NT2/D1 (cell line): ENCODE results near the gene USP31.

Experiments used
- DNase-seq: peaks from one replicate; pipeline ENCODE4 v3.0.0-alpha.2; 2011; ENCODE audit warnings: low read depth, low spot score
- H3K27me3 ChIP-seq: 2 replicates; pipeline ENCODE4 v1.6.0; 2011; ENCODE audit warnings: mild to moderate bottlenecking; ENCODE audit not compliant: insufficient read length, insufficient read depth
- H3K36me3 ChIP-seq: 2 replicates; pipeline ENCODE4 v1.6.1; 2011; ENCODE audit warnings: mild to moderate bottlenecking, low read length, mixed read lengths; ENCODE audit not compliant: insufficient read depth, insufficient read length
- H3K4me1 ChIP-seq: 2 replicates; pipeline ENCODE4 v1.5.1; 2011; ENCODE audit not compliant: insufficient read depth, insufficient read length
- H3K4me3 ChIP-seq: 2 replicates; pipeline ENCODE4 v1.5.1; 2011; ENCODE audit warnings: low read depth; ENCODE audit not compliant: insufficient read length
- H3K9ac ChIP-seq: 2 replicates; pipeline ENCODE4 v1.6.0; 2011; ENCODE audit warnings: low read depth; ENCODE audit not compliant: insufficient read length
- H3K9me3 ChIP-seq: 2 replicates; pipeline ENCODE4 v1.5.1; 2011; ENCODE audit warnings: mild to moderate bottlenecking, low read length; ENCODE audit not compliant: insufficient read depth
- SUZ12 ChIP-seq: IDR thresholded peaks from 2 replicates; pipeline ENCODE4 v1.6.1; 2011; ENCODE audit not compliant: insufficient read length, insufficient read depth; ENCODE audit errors: extremely low read depth
- YY1 ChIP-seq: IDR thresholded peaks from 2 replicates; pipeline ENCODE4 v1.6.1; 2011; ENCODE audit not compliant: insufficient read length, insufficient read depth
- ZNF274 ChIP-seq: IDR thresholded peaks from 2 replicates; pipeline ENCODE4 v1.6.1; 2011; ENCODE audit warnings: mild to moderate bottlenecking, low read depth, low read length

USP31 gene

DNA sequence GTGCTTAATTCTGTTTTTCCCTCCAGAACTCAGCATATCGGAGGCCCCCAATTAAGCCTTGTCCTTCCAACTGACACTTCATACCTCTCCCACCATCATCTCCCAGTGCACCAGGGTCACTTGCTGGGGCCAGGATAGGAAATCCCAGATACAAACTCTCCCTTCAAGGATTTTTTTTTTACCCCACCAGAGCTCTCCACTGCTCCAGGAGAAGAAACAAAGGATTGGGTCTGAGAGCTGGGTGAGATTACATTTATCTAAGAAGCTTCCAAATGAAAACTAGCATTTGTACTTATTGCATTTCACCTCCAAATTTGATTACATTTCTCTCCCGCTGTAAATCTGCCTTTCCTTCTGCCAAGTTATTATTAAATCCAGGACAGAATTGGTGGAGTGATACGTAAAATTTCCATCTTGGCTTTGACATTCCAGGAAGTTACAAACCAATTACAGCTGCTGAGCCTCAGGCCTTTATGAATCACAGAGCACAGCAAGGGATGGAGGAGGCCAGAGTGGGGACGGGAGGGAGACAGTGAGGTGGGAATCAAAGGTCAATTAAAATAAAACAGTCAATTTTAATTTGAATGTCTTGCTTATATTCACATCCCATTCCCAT is 123.5 kb downstream of the USP31 start:
- no peak for DNase-seq

DNA sequence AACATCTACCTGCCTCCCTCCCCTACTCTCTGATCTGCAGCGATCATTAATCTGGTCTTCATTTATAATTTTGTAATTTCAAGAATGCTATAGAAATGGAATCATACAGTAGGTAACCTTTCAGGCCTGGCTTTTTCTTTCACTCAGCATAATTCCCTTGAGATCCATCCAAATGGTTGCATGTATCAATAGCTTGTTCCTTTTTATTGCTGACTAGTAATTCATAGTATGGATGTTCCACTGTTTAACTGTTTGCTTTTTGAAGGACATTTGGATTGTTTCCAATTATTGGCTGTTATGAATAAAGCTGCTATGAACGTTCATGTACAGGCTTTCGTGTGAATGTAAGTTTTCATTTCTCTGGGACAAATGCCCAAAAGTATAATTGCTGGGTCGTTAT is 125.2 kb downstream of the USP31 start:
- TF ChIP-seq ZNF274: no peak
- no peak for TF ChIP-seq YY1
- TF ChIP-seq SUZ12: no peak
- Histone ChIP-seq H3K4me1 (no peaks in the 10 kb centered on the region), H3K4me3 (no peak overlapping the region), H3K9me3 (no peaks in the 10 kb centered on the region), H3K9ac (no peak overlapping the region), H3K27me3 (no peaks in the 10 kb centered on the region), H3K36me3 (no peaks in the 10 kb centered on the region)
- DNase-seq: no peak

More for the DNA sequence above, 123.5 kb downstream of the USP31 start:
- H3K4me1 ChIP-seq: no peaks in the 10 kb centered on the region
- TF ChIP-seq YY1 (no peak), SUZ12 (no peak), ZNF274 (no peak)
- no peaks in the 10 kb centered on the region for H3K9me3 ChIP-seq
- H3K4me3 ChIP-seq: no peak overlapping the region
- H3K27me3 ChIP-seq: no peaks in the 10 kb centered on the region
- H3K36me3 ChIP-seq: no peaks in the 10 kb centered on the region
- H3K9ac ChIP-seq: no peak overlapping the region

DNA sequence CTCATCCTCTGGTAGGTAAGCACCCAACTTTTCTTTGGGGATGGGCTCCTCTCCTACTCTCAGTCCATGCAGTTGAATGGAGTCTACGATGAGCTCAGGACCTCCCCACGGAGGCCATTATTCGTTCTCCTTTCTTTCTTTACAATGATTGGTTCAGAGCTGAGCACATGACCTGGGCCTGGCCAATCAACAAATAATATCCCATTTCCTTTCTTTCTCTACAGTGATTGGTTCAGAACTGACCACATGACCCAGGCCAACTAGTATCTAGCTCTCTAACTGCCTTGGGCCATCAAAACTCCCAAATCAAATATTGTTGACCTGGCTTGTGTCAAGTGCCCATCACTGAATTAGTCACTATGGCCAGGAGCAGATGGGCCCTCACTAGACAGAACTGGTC is 129.2 kb downstream of the USP31 start:
- TF ChIP-seq ZNF274 (no peak), YY1 (no peak), SUZ12 (no peak)
- no peak overlapping the region for H3K9ac ChIP-seq
- no peak overlapping the region for H3K4me3 ChIP-seq
- no peaks in the 10 kb centered on the region for H3K36me3 ChIP-seq
- no peaks in the 10 kb centered on the region for H3K4me1 ChIP-seq
- H3K27me3 ChIP-seq: no peaks in the 10 kb centered on the region
- no peaks in the 10 kb centered on the region for H3K9me3 ChIP-seq
- DNase-seq: no peak

DNA sequence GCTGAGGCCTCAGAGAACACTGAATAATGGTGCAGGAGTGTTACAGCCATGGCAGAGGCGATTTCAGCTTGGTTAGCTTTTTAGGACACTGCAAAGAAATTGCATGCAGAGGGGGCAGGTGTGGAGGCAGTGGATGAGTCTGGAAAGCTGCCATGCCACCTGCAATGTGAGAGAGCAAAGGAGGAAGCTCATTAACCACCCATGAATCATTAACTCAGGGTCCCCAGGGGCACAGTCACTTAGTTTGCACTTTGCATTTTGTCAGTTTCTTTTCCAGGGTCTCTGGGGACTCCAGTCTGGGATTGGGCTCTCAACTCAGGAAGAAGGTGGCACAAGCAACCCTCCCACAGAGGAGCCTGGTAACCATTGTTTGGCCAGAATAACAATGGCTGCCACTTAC is 132.9 kb downstream of the USP31 start:
- no peak for TF ChIP-seq SUZ12
- no peak for TF ChIP-seq YY1
- TF ChIP-seq ZNF274: no peak

DNA sequence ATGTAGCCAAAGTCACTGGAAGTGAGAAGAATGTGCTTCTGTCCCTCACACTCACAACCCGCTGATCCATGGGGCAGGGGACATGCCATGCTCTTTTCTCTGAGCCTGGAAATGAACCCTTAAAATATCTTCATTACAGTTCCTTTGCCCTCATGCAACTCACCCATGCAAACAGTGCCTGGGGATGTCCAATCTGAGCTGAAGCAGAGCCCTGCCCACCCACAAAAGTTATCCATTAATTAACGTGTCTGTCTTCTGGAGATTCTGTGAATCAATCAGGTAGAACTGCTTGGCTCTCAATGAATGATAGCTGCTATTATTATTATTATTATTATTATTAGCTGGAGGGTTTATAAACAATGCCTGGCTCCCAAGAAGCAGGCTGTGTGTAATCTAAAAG is 133.7 kb downstream of the USP31 start:
- no peak for DNase-seq
- TF ChIP-seq YY1: no peak
- no peak for TF ChIP-seq SUZ12
- TF ChIP-seq ZNF274: no peak
- H3K4me1 ChIP-seq: no peaks in the 10 kb centered on the region
- H3K36me3 ChIP-seq: no peaks in the 10 kb centered on the region
- no peaks in the 10 kb centered on the region for H3K27me3 ChIP-seq
- H3K9me3 ChIP-seq: no peaks in the 10 kb centered on the region
- no peak overlapping the region for H3K9ac ChIP-seq
- no peak overlapping the region for H3K4me3 ChIP-seq

More for the DNA sequence above, 132.9 kb downstream of the USP31 start:
- Histone ChIP-seq H3K4me3 (no peak overlapping the region), H3K4me1 (no peaks in the 10 kb centered on the region), H3K9me3 (no peaks in the 10 kb centered on the region), H3K27me3 (no peaks in the 10 kb centered on the region), H3K36me3 (no peaks in the 10 kb centered on the region), H3K9ac (no peak overlapping the region)
- no peak for DNase-seq

DNA sequence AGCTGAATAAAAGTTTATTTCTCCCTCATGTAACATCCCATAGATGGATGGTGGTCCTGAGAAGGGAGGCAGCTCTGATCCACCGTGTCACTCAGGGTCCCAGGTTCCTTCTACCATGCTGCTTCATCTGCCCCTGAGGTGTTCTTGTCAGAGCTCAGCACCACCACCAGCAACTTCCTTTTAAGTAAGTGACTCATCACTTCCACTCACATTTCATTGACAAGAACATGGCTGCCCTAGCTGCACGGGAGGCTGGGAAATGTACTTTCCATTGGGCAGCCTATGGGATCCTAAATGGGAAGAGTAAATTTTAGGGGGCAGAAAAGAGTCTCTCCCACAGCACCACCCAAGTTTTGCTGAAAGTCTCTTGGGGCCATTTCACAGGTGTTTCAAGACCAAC is 134.7 kb downstream of the USP31 start:
- H3K9me3 ChIP-seq: no peaks in the 10 kb centered on the region
- no peak for DNase-seq
- no peak overlapping the region for H3K4me3 ChIP-seq
- no peaks in the 10 kb centered on the region for H3K36me3 ChIP-seq
- H3K9ac ChIP-seq: no peak overlapping the region
- no peaks in the 10 kb centered on the region for H3K4me1 ChIP-seq
- no peaks in the 10 kb centered on the region for H3K27me3 ChIP-seq
- TF ChIP-seq ZNF274 (no peak), SUZ12 (no peak), YY1 (no peak)
